OCI-LY1 (cell line): ENCODE results near the gene NPFFR1.

Experiments
- EZH2 ChIP-seq: fragments of 200-600 bp; sonication (generic), shearing (Covaris generic); IDR thresholded peaks from 2 replicates; pipeline ENCODE4 v1.8.0; 2017; ENCODE audit warnings: borderline replicate concordance, mixed run types, mild to moderate bottlenecking, antibody characterized with exemption, low read length, moderate library complexity, mixed read lengths
- TF ChIP-seq, protein P1 (sequence below): fragments of 200-600 bp; sonication (generic), shearing (Covaris generic); IDR thresholded peaks from 2 replicates; pipeline ENCODE4 v1.5.1; 2017; ENCODE audit warnings: mild to moderate bottlenecking, antibody characterized with exemption, low read length, moderate library complexity, mixed read lengths

DNA sequence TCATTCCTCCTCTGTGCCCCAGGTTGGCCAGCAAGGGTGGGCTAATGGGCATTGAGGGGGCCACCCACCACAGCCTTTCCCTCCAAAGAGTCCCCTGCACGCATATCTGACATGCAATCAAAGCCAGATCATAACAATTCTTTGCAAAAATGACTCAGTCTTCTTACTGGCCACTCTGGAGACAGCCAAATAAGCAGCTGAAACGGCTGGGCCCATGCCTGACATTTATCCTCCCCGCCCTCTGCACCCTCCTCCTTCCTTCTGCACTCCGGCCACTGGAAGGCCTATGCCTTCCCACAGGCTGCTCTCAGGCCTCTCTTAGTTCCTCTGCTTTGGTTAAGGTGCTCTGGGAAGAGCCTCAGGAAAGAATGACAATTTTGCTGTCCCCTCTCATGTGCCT, 29.2 kb upstream of the NPFFR1 start:
- TF ChIP-seq, protein P1, sequence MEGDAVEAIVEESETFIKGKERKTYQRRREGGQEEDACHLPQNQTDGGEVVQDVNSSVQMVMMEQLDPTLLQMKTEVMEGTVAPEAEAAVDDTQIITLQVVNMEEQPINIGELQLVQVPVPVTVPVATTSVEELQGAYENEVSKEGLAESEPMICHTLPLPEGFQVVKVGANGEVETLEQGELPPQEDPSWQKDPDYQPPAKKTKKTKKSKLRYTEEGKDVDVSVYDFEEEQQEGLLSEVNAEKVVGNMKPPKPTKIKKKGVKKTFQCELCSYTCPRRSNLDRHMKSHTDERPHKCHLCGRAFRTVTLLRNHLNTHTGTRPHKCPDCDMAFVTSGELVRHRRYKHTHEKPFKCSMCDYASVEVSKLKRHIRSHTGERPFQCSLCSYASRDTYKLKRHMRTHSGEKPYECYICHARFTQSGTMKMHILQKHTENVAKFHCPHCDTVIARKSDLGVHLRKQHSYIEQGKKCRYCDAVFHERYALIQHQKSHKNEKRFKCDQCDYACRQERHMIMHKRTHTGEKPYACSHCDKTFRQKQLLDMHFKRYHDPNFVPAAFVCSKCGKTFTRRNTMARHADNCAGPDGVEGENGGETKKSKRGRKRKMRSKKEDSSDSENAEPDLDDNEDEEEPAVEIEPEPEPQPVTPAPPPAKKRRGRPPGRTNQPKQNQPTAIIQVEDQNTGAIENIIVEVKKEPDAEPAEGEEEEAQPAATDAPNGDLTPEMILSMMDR = no peak
- TF ChIP-seq EZH2 = no peak
